Neural progenitor cell (in vitro differentiated cells): ENCODE measurements around the gene LRCOL1. TPM values are rescaled to one million over a fixed set of nuclear protein-coding genes. Genes with fewer than 3 reads are reported as not detected.

Source experiments
- DNase-seq: peaks from one replicate; pipeline ENCODE4 v3.0.0-alpha.2; 2016; ENCODE audit warnings: low spot score
- H2AFZ ChIP-seq: fragments of 200-600 bp; sonication (generic); replicated peaks from 2 replicates; pipeline ENCODE4 v1.6.1; 2016; ENCODE audit warnings: antibody characterized with exemption
- H3F3A ChIP-seq: fragments of 200-600 bp; sonication (generic); 2 replicates; pipeline ENCODE4 v1.6.1; 2016; ENCODE audit warnings: antibody characterized with exemption, low read depth
- H3K27ac ChIP-seq: fragments of 200-600 bp; sonication (generic); 2 replicates; pipeline ENCODE4 v1.5.1; 2016; ENCODE audit warnings: mild to moderate bottlenecking
- H3K27me3 ChIP-seq: fragments of 200-600 bp; sonication (generic); 2 replicates; pipeline ENCODE4 v1.6.1; 2016; ENCODE audit warnings: mild to moderate bottlenecking, moderate library complexity
- H3K36me3 ChIP-seq: fragments of 200-600 bp; sonication (generic); 2 replicates; pipeline ENCODE4 v1.5.1; 2016
- H3K4me1 ChIP-seq: fragments of 200-600 bp; sonication (generic); 2 replicates; pipeline ENCODE4 v1.6.1; 2016; ENCODE audit warnings: mixed run types
- H3K4me2 ChIP-seq: fragments of 200-600 bp; sonication (generic); 2 replicates; pipeline ENCODE4 v1.6.1; 2016
- H3K4me3 ChIP-seq: fragments of 200-600 bp; sonication (generic); 2 replicates; pipeline ENCODE4 v1.5.1; 2016
- H3K79me2 ChIP-seq: fragments of 200-600 bp; sonication (generic); 2 replicates; pipeline ENCODE4 v1.6.1; 2016; ENCODE audit warnings: low read depth
- H3K9ac ChIP-seq: fragments of 200-600 bp; sonication (generic); 2 replicates; pipeline ENCODE4 v1.6.1; 2016
- H3K9me3 ChIP-seq: fragments of 200-600 bp; sonication (generic); 2 replicates; pipeline ENCODE4 v1.5.1; 2016; ENCODE audit warnings: low read depth
- H4K20me1 ChIP-seq: fragments of 200-600 bp; sonication (generic); 2 replicates; pipeline ENCODE4 v1.6.1; 2016; ENCODE audit warnings: low read depth
- H3K27ac Mint-ChIP-seq: 3 replicates; pipeline ENCODE4 v1.8.0; 2021; ENCODE audit warnings: mixed read lengths
- H3K27me3 Mint-ChIP-seq: 2 replicates; pipeline ENCODE4 v1.8.0; 2022; ENCODE audit warnings: low read depth, mild to moderate bottlenecking, inconsistent platforms, moderate library complexity, mixed read lengths; ENCODE audit not compliant: insufficient read depth
- H3K36me3 Mint-ChIP-seq: 3 replicates; pipeline ENCODE4 v1.8.0; 2021; ENCODE audit warnings: mixed read lengths
- H3K4me1 Mint-ChIP-seq: 3 replicates; pipeline ENCODE4 v1.8.0; 2021; ENCODE audit warnings: mixed read lengths
- H3K4me3 Mint-ChIP-seq: 3 replicates; pipeline ENCODE4 v1.8.0; 2021; ENCODE audit warnings: mild to moderate bottlenecking, moderate library complexity, mixed read lengths
- H3K9me3 Mint-ChIP-seq: 3 replicates; pipeline ENCODE4 v1.8.0; 2020; ENCODE audit warnings: mixed read lengths
- CTCF ChIP-seq: fragments of 200-600 bp; sonication (generic); IDR thresholded peaks from 2 replicates; pipeline ENCODE4 v1.5.1; 2017; ENCODE audit warnings: antibody characterized with exemption, mild to moderate bottlenecking
- EZH2 ChIP-seq: fragments of 200-600 bp; sonication (generic); IDR thresholded peaks from 2 replicates; pipeline ENCODE4 v1.6.1; 2017; ENCODE audit warnings: antibody characterized with exemption, mild to moderate bottlenecking, moderate library complexity
- EZH2phosphoT487 ChIP-seq: fragments of 200-600 bp; sonication (generic); IDR thresholded peaks from 2 replicates; pipeline ENCODE4 v1.6.1; 2017; ENCODE audit warnings: antibody characterized with exemption
- total RNA-seq: library from RNA; depleted of rRNA; stranded (reverse); fragments of >200 nt; gene quantifications from 2 replicates; pipeline ENCODE4 v1.2.3, GENCODE V29; 2015; ENCODE audit warnings: low replicate concordance

The LRCOL1 gene
- total RNA-seq, 1 donor from 2014 or later, result not detected

- H3K36me3 Mint-ChIP-seq, result peaks cover 2% of the 10 kb centered on the region
- peaks cover 24% of the 10 kb centered on the region for H3K9me3 Mint-ChIP-seq
- no peak for DNase-seq
- no peaks in the 10 kb centered on the region for H3K4me1 ChIP-seq
- H4K20me1 ChIP-seq, result peaks cover 26% of the 10 kb centered on the region
- H3K4me2 ChIP-seq, result no peak overlapping the region
- peaks cover 43% of the 10 kb centered on the region for H3K27me3 Mint-ChIP-seq
- no peak overlapping the region for H3K9ac ChIP-seq
- H3K4me3 ChIP-seq, result no peak overlapping the region
- H3K27ac ChIP-seq, result no peak overlapping the region
- H3F3A ChIP-seq, result peaks cover 4% of the 10 kb centered on the region
- no peak overlapping the region for H3K27ac Mint-ChIP-seq
- no peaks in the 10 kb centered on the region for H3K79me2 ChIP-seq
- peaks cover 22% of the 10 kb centered on the region for H3K4me1 Mint-ChIP-seq
- H3K4me3 Mint-ChIP-seq, result no peak overlapping the region
- TF ChIP-seq EZH2, result peak; percentile 61
- no peak for TF ChIP-seq CTCF
- peak; percentile 43 for TF ChIP-seq EZH2phosphoT487
- H3K9me3 ChIP-seq, result peaks cover 9% of the 10 kb centered on the region
- no peaks in the 10 kb centered on the region for H3K36me3 ChIP-seq
- H3K27me3 ChIP-seq, result peaks cover 71% of the 10 kb centered on the region
- no peak overlapping the region for H2AFZ ChIP-seq
Observed at GRCh38 chr12:132619386-132620112, 9.2 kb upstream of the LRCOL1 start.

GRCh38 chr12:132619071-132619385 lies 8.6 kb upstream of the LRCOL1 start:
- Mint-ChIP-seq H3K36me3 (peaks cover 2% of the 10 kb centered on the region), H3K4me3 (no peak overlapping the region), H3K9me3 (peaks cover 24% of the 10 kb centered on the region), H3K4me1 (peaks cover 22% of the 10 kb centered on the region), H3K27me3 (peaks cover 43% of the 10 kb centered on the region), H3K27ac (no peak overlapping the region)
- H3K4me2 ChIP-seq, result no peak overlapping the region
- H3K9me3 ChIP-seq, result peaks cover 9% of the 10 kb centered on the region
- H2AFZ ChIP-seq, result no peak overlapping the region
- no peak overlapping the region for H3K9ac ChIP-seq
- TF ChIP-seq EZH2, result no peak
- no peak for TF ChIP-seq EZH2phosphoT487
- no peak for TF ChIP-seq CTCF
- no peak for DNase-seq
- H3K27ac ChIP-seq, result no peak overlapping the region
- no peaks in the 10 kb centered on the region for H3K4me1 ChIP-seq
- no peaks in the 10 kb centered on the region for H3K36me3 ChIP-seq
- H4K20me1 ChIP-seq, result peaks cover 26% of the 10 kb centered on the region
- H3K27me3 ChIP-seq, result peaks cover 76% of the 10 kb centered on the region
- no peak overlapping the region for H3K4me3 ChIP-seq
- H3K79me2 ChIP-seq, result no peaks in the 10 kb centered on the region
- peaks cover 4% of the 10 kb centered on the region for H3F3A ChIP-seq

- Mint-ChIP-seq H3K27me3 (peaks cover 43% of the 10 kb centered on the region), H3K27ac (no peak within 1 kb of the TSS), H3K4me1 (peaks cover 22% of the 10 kb centered on the region), H3K9me3 (peaks cover 24% of the 10 kb centered on the region), H3K36me3 (peaks cover 2% of the 10 kb centered on the region), H3K4me3 (peak within 1 kb of the TSS; percentile 82)
- Histone ChIP-seq H3K9me3 (peaks cover 9% of the 10 kb centered on the region), H3K27ac (no peak within 1 kb of the TSS), H3K36me3 (no peaks in the 10 kb centered on the region), H3K4me2 (peak within 1 kb of the TSS; percentile 64), H3K27me3 (peaks cover 80% of the 10 kb centered on the region), H3K4me3 (peak within 1 kb of the TSS; percentile 32), H3F3A (peaks cover under 1% of the 10 kb centered on the region), H2AFZ (no peak within 1 kb of the TSS), H3K79me2 (no peaks in the 10 kb centered on the region), H4K20me1 (peaks cover 26% of the 10 kb centered on the region), H3K4me1 (no peaks in the 10 kb centered on the region), H3K9ac (no peak within 1 kb of the TSS)
- TF ChIP-seq CTCF, result no peak
- DNase-seq, result peak; percentile 32
Observed at GRCh38 chr12:132618683-132619043, 8.3 kb upstream of the LRCOL1 start, which contains the start of gene P2RX2. Gene P2RX2 (plus strand): TSS chr12:132618776. CDS start chr12:132618817, 41 bp downstream.
